ENCODE results near the gene MYBBP1A. TPM values are rescaled to one million over a fixed set of nuclear protein-coding genes. Genes with fewer than 3 reads are reported as not detected.

The MYBBP1A gene
- total and polyA plus RNA-seq, 9 of the 15 experiments (the other 6 are each of a cell fraction or from before 2014, with no cell fraction given): 2.0 to 114 (median 47.2) TPM

- intact Hi-C loops (cut with micrococcal nuclease) (no loop called here), in situ Hi-C loops (cut with MboI) (no loop called here)
- DNase-seq (ENCODE audit: extremely low read depth in 1 of 4, low spot score in 3 of 4): no peak
- peaks cover 0 to 72% of the 10 kb centered on the region in 2 experiments; a peak in 3 of 5 replicates for H3K4me1 ChIP-seq (replicated peaks in 1 of 2; ENCODE audit: control insufficient read depth in 2 of 2, insufficient read depth in 2 of 2, low read length in 2 of 2)
- no peak for TF ChIP-seq TEAD2 (tag; IDR thresholded peaks at IDR 0.05)
- TF ChIP-seq POLR2A (conservative IDR thresholded peaks at IDR 0.05): peak; percentile 22; the same call in 1 of the 2 replicates
- no peak for TF ChIP-seq ID3 (CRISPR knock-in tag; IDR thresholded peaks at IDR 0.05)
- TF ChIP-seq ID3 (tag; IDR thresholded peaks at IDR 0.05): no peak
- TF ChIP-seq TFAP4 (CRISPR knock-in tag; IDR thresholded peaks at IDR 0.05; ENCODE audit: borderline replicate concordance): peak; percentile 2; the same call in 1 of the 2 replicates
- TF ChIP-seq ZNF778 (CRISPR knock-in tag; IDR thresholded peaks at IDR 0.05): no peak
- TF ChIP-seq ELK1 (CRISPR knock-in tag; IDR thresholded peaks at IDR 0.05): no peak
- ChIA-PET POLR2A (interaction anchor here (0.6 to 1.2 kb wide), 2 partner anchors 9 to 33 kb away, joined by 3 read pairs; no protein-coding TSS in a partner anchor), CTCF (ENCODE audit: low intra/inter-chr PET ratio) (no interaction called here)
- no peaks in the 10 kb centered on the region for H3K9me1 ChIP-seq (ENCODE audit: control insufficient read depth, insufficient read depth, low read length)
- peak overlapping the region in 1 of 2 experiments; percentile 79; a peak in 2 of 4 replicates for H3K9ac ChIP-seq (ENCODE audit: insufficient read depth in 1 of 2, low read depth in 2 of 2, low read length in 2 of 2)
- no peak overlapping the region for H3K4me3 ChIP-seq
- peaks cover 4% of the 10 kb centered on the region; the same call in 1 of the 2 replicates for H4K20me1 ChIP-seq (replicated peaks; ENCODE audit: control insufficient read depth, insufficient read depth, low read length)
- H3K36me3 ChIP-seq (ENCODE audit: control insufficient read depth, insufficient read depth, low read length): peaks cover 47% of the 10 kb centered on the region; the same call in 1 of the 3 replicates
- peak; percentile 4 for ATAC-seq
- no TSS peak for BruUV-seq (replicated peaks)
- no peaks in the 10 kb centered on the region for H3K79me2 ChIP-seq (ENCODE audit: control insufficient read depth, insufficient read depth, low read length)
- FAIRE-seq: no peak
- H3K27me3 ChIP-seq (ENCODE audit: control insufficient read depth in 2 of 2, insufficient read depth in 2 of 2, low read length in 2 of 2): peaks cover 0 to 11% of the 10 kb centered on the region in 2 experiments; a peak in 3 of 5 replicates
- no peak overlapping the region for H3K27ac ChIP-seq (ENCODE audit: extremely low read depth, low read depth, low read length)
- WGBS (ENCODE audit: insufficient coverage, low coverage, missing lambda C conversion rate): 80% methylated on average over 1 of the region's 18 CpGs
- H3K9me3 ChIP-seq (replicated peaks; ENCODE audit: control insufficient read depth, insufficient read depth, low read depth, low read length): no peaks in the 10 kb centered on the region
- H2AFZ ChIP-seq (ENCODE audit: low read depth, low read length): no peak overlapping the region
- no peak overlapping the region for H3K4me2 ChIP-seq (ENCODE audit: insufficient read depth, low read length)
These were observed 18.3 kb downstream of the MYBBP1A start for GRCh38 chr17:4536742-4537411.

Measured in K562 (cell line).